Measurements from ENCODE around the gene NEO1. TPM values are rescaled to one million over a fixed set of nuclear protein-coding genes. Genes with fewer than 3 reads are reported as not detected.
A peak's percentile ranks its signal among the peaks of the same experiment; 100 is the strongest.

The NEO1 gene
- total RNA-seq, 5 donors from 2014 or later (not counting 1 experiment from before 2014, with no cell fraction given), result 5.0 to 16.6 (median 10.2) TPM

DNA sequence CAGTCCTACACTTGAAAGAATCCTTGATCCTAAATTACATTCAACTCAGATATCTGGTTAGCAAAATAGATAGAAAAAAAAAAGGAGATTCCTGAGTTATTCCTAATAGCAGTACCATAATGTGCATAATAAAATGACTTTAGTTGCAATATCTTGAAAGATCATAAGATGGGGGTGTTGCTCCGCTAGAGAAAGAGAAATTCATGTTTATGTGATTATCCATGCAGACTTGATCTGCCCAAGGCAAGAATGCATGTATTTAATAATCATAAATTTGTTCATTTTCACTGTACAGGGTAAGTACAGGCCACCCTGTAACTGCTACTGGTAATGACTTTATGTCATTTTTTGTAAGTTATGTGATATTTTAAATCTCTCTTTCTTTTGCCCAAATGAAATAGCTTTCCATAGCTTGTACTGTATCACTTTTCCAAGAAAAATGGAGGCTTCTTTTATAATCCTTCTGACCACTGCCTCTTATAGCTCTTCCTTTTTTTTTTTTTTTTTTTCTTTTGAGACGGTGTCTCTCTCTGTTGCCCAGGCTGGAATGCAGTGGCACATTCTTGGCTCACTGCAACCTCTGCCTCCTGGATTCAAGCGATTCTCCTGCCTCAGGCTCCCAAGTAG, 231.9 kb downstream of the NEO1 start:
- Histone ChIP-seq H3K9me3 (no peaks in the 10 kb centered on the region), H3K27ac (ENCODE audit: low read length) (no peak overlapping the region), H3K4me3 (ENCODE audit: control insufficient read depth in 1 of 2, extremely low read depth in 1 of 2, low read length in 1 of 2) (no peak overlapping the region), H3K4me1 (ENCODE audit: control insufficient read depth in 1 of 2, extremely low read depth in 1 of 2, insufficient read depth in 2 of 2, low read length in 2 of 2) (no peaks in the 10 kb centered on the region), H3K27me3 (replicated peaks in 1 of 2; ENCODE audit: control insufficient read depth in 2 of 2, extremely low read depth in 1 of 2, insufficient read depth in 2 of 2, low read length in 1 of 2) (no peaks in the 10 kb centered on the region), H3K36me3 (ENCODE audit: control insufficient read depth in 2 of 2, extremely low read depth in 1 of 2, insufficient read depth in 1 of 2, low read length in 1 of 2) (no peaks in the 10 kb centered on the region)
- peaks cover 45% of the 10 kb centered on the region for H3K36me3 Mint-ChIP-seq
- CTCF ChIA-PET, result interaction anchor here (0.6 to 1.4 kb wide), 4 partner anchors 39 to 331 kb away, joined by 3 to 5 read pairs (median 3); no protein-coding TSS in a partner anchor
- H3K4me1 Mint-ChIP-seq, result no peaks in the 10 kb centered on the region
- no peak overlapping the region for H3K27ac Mint-ChIP-seq
- no peaks in the 10 kb centered on the region for H3K9me3 Mint-ChIP-seq
- POLR2A ChIA-PET, result interaction anchor here in 1 of 2 donors (0.6 kb wide), 1 partner anchor 74 kb away, joined by 3 read pairs; no protein-coding TSS in a partner anchor
- ATAC-seq (replicated peaks in 1 of 4) (no peak), DNase-seq (peak in 1 of 35 experiments; percentile 19)
- H3K4me3 Mint-ChIP-seq, result no peak overlapping the region
- WGBS (ENCODE audit: insufficient coverage), result no CpG with 5 or more reads among the region's 3 CpGs
- peaks cover 0 to 3% of the 10 kb centered on the region in 2 donors for H3K27me3 Mint-ChIP-seq

DNA sequence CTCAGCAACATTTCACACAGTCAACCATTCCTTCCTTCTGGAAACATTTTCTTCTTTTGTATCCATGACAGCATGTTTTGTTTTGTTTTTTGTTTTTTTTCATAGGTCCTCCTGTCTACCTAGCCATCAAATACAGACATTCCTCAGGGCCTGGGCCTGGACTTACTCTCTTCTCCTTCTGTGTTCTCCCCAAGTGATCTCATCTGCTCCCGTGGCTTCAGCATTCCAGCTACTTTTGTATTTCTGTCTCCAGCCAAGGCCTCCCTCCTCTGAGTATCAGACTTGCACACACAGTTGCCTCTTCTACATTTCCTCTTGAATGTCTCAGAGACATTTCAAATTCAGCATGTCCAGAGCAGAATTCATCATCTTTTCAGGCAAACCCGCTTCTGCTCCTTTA, 234.0 kb downstream of the NEO1 start:
- Mint-ChIP-seq H3K27me3 (peaks cover 0 to 3% of the 10 kb centered on the region in 2 donors), H3K4me3 (no peak overlapping the region), H3K9me3 (no peaks in the 10 kb centered on the region), H3K27ac (no peak overlapping the region), H3K4me1 (no peaks in the 10 kb centered on the region), H3K36me3 (peaks cover 52% of the 10 kb centered on the region)
- ATAC-seq (replicated peaks in 1 of 4) (no peak), DNase-seq (no peak)
- Histone ChIP-seq H3K4me1 (ENCODE audit: control insufficient read depth in 1 of 2, extremely low read depth in 1 of 2, insufficient read depth in 2 of 2, low read length in 2 of 2) (no peaks in the 10 kb centered on the region), H3K36me3 (ENCODE audit: control insufficient read depth in 2 of 2, extremely low read depth in 1 of 2, insufficient read depth in 1 of 2, low read length in 1 of 2) (no peaks in the 10 kb centered on the region), H3K27ac (ENCODE audit: low read length) (no peak overlapping the region), H3K4me3 (ENCODE audit: control insufficient read depth in 1 of 2, extremely low read depth in 1 of 2, low read length in 1 of 2) (no peak overlapping the region), H3K27me3 (replicated peaks in 1 of 2; ENCODE audit: control insufficient read depth in 2 of 2, extremely low read depth in 1 of 2, insufficient read depth in 2 of 2, low read length in 1 of 2) (no peaks in the 10 kb centered on the region), H3K9me3 (no peaks in the 10 kb centered on the region)
- ChIA-PET POLR2A (no interaction called here), CTCF (interaction anchor here in 1 of 2 donors (0.6 kb wide), 1 partner anchor 130 kb away, joined by 9 read pairs; no protein-coding TSS in a partner anchor)
- 79% methylated on average over 2 of the region's 2 CpGs for WGBS (ENCODE audit: insufficient coverage)

DNA sequence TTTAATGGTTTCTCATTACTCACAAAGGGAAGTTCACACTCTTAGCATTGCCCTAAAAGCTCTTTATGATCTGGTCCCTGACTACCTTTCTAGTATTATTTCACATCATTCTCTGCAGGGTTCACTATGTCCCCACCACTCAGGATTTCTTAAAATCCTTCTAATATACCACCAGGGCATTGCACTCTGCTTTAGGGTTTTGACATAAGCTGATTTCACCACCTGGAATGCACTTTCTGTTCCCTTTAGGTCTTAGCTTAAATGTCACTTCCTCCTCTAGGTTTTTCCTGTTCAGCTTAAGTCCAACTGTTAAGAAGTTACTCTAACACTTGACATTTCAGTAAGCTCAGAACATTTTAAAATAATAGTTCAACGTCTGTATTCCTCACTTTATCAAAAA, 234.8 kb downstream of the NEO1 start:
- no peak overlapping the region for H3K27ac Mint-ChIP-seq
- H3K36me3 Mint-ChIP-seq, result peaks cover 52% of the 10 kb centered on the region
- H3K4me1 Mint-ChIP-seq, result no peaks in the 10 kb centered on the region
- H3K27me3 Mint-ChIP-seq, result peaks cover 0 to 3% of the 10 kb centered on the region in 2 donors
- Histone ChIP-seq H3K36me3 (ENCODE audit: control insufficient read depth in 2 of 2, extremely low read depth in 1 of 2, insufficient read depth in 1 of 2, low read length in 1 of 2) (no peaks in the 10 kb centered on the region), H3K4me3 (ENCODE audit: control insufficient read depth in 1 of 2, extremely low read depth in 1 of 2, low read length in 1 of 2) (no peak overlapping the region), H3K4me1 (ENCODE audit: control insufficient read depth in 1 of 2, extremely low read depth in 1 of 2, insufficient read depth in 2 of 2, low read length in 2 of 2) (no peaks in the 10 kb centered on the region), H3K9me3 (no peaks in the 10 kb centered on the region), H3K27me3 (replicated peaks in 1 of 2; ENCODE audit: control insufficient read depth in 2 of 2, extremely low read depth in 1 of 2, insufficient read depth in 2 of 2, low read length in 1 of 2) (no peaks in the 10 kb centered on the region), H3K27ac (ENCODE audit: low read length) (no peak overlapping the region)
- no peaks in the 10 kb centered on the region for H3K9me3 Mint-ChIP-seq
- CTCF ChIA-PET, result interaction anchor here in 1 of 2 donors (0.6 kb wide), 1 partner anchor 129 kb away, joined by 9 read pairs; no protein-coding TSS in a partner anchor
- POLR2A ChIA-PET, result no interaction called here
- no peak overlapping the region for H3K4me3 Mint-ChIP-seq
- DNase-seq, result no peak
- ATAC-seq (replicated peaks in 1 of 4), result no peak
- no CpG with 5 or more reads among the region's 1 CpG for WGBS (ENCODE audit: insufficient coverage)

DNA sequence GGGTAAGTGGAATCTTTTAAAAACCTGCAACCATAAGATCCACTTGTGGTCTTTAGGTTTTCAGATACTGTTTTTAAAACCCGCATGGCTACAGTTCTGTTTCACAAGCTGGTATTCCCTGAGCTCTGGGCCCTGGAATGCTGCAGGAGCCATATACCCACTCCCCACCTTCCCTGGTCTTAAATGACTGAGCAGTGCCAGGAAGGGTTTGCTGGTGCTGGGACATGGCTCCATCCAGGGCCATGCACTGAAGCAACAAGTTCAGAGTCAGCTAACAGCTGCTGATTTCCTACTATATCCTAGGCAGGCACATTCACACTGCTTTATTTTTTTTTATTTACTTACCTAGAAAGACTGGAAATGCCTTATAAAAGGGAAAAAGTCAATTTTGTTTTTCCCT, 239.2 kb downstream of the NEO1 start:
- ATAC-seq (replicated peaks in 1 of 4), result no peak
- ChIA-PET CTCF (no interaction called here), POLR2A (no interaction called here)
- Histone ChIP-seq H3K36me3 (ENCODE audit: control insufficient read depth in 2 of 2, extremely low read depth in 1 of 2, insufficient read depth in 1 of 2, low read length in 1 of 2) (no peaks in the 10 kb centered on the region), H3K27me3 (replicated peaks in 1 of 2; ENCODE audit: control insufficient read depth in 2 of 2, extremely low read depth in 1 of 2, insufficient read depth in 2 of 2, low read length in 1 of 2) (no peaks in the 10 kb centered on the region), H3K4me1 (ENCODE audit: control insufficient read depth in 1 of 2, extremely low read depth in 1 of 2, insufficient read depth in 2 of 2, low read length in 2 of 2) (no peaks in the 10 kb centered on the region), H3K27ac (ENCODE audit: low read length) (no peak overlapping the region), H3K9me3 (no peaks in the 10 kb centered on the region), H3K4me3 (ENCODE audit: control insufficient read depth in 1 of 2, extremely low read depth in 1 of 2, low read length in 1 of 2) (no peak overlapping the region)
- Mint-ChIP-seq H3K27ac (no peak overlapping the region), H3K4me3 (no peak overlapping the region), H3K9me3 (no peaks in the 10 kb centered on the region), H3K4me1 (no peaks in the 10 kb centered on the region), H3K36me3 (peaks cover 42% of the 10 kb centered on the region), H3K27me3 (no peaks in the 10 kb centered on the region)
- no CpG with 5 or more reads among the region's 1 CpG for WGBS (ENCODE audit: insufficient coverage)
- no peak for DNase-seq

DNA sequence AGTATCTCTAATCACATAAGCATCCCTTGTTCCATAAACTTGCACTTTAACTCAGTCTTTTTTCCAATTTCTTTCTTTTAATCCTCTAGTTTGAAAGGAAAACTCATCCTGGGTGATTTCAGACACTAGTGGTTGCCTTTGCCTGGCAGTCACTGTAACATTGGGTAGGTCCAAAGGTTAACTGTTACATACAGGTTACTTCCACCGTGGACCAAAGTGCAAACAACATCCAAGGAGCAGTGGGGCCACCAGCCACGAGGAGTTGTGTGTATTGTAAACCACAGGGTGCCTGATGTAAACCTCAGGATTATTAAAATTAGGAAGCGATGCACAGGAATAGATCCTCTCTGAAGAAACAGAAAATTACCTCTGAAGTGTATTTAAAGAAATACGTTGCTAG, 241.5 kb downstream of the NEO1 start:
- no peaks in the 10 kb centered on the region for H3K27me3 ChIP-seq (replicated peaks in 1 of 2; ENCODE audit: control insufficient read depth in 2 of 2, extremely low read depth in 1 of 2, insufficient read depth in 2 of 2, low read length in 1 of 2)
- no peak for ATAC-seq (replicated peaks in 1 of 4)
- no peak for DNase-seq
- H3K4me3 ChIP-seq (ENCODE audit: control insufficient read depth in 1 of 2, extremely low read depth in 1 of 2, low read length in 1 of 2), result no peak overlapping the region
- Mint-ChIP-seq H3K9me3 (no peaks in the 10 kb centered on the region), H3K4me3 (no peak overlapping the region), H3K4me1 (no peaks in the 10 kb centered on the region), H3K27ac (no peak overlapping the region), H3K27me3 (no peaks in the 10 kb centered on the region), H3K36me3 (peaks cover 28% of the 10 kb centered on the region)
- 100% methylated on average over 1 of the region's 4 CpGs for WGBS (ENCODE audit: insufficient coverage)
- ChIA-PET CTCF (no interaction called here), POLR2A (no interaction called here)
- no peaks in the 10 kb centered on the region for H3K4me1 ChIP-seq (ENCODE audit: control insufficient read depth in 1 of 2, extremely low read depth in 1 of 2, insufficient read depth in 2 of 2, low read length in 2 of 2)
- H3K9me3 ChIP-seq, result no peaks in the 10 kb centered on the region
- no peaks in the 10 kb centered on the region for H3K36me3 ChIP-seq (ENCODE audit: control insufficient read depth in 2 of 2, extremely low read depth in 1 of 2, insufficient read depth in 1 of 2, low read length in 1 of 2)
- no peak overlapping the region for H3K27ac ChIP-seq (ENCODE audit: low read length)

DNA sequence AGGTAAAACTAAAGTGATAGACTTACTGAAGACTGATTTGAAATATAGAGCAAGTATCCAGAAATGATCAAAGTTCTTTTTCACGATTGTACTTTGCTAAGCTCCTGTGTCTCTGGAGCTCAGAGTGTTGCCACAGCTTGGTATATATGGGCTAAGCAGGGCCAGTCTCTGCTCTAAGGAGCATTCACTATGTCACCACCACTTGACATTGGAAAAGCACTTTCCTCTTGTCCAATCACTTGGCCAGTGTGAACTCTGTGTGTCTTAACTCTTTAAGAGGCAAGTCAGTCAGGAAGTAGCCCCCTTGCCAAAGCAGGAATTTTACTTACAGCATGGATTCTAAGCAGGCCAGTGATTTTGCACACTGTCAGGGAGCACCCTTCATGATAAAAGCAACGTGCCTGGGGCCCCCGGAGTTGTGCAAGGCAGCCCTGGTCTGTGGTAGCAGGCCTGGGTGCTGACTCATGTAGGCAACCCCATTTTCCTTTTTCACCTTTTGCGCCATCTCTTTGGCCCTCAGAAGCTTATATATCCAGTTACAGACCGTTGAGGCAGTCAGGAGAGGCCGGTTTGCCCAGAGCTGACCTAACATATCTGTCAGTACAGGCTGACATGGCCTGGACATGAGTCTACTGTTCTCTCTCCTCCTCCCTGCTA, 243.5 kb downstream of the NEO1 start:
- H3K27ac Mint-ChIP-seq, result no peak overlapping the region
- WGBS (ENCODE audit: insufficient coverage), result 86% methylated on average over 5 of the region's 6 CpGs
- ChIA-PET POLR2A (no interaction called here), CTCF (no interaction called here)
- H3K4me3 ChIP-seq (ENCODE audit: control insufficient read depth in 1 of 2, extremely low read depth in 1 of 2, low read length in 1 of 2), result no peak overlapping the region
- H3K36me3 ChIP-seq (ENCODE audit: control insufficient read depth in 2 of 2, extremely low read depth in 1 of 2, insufficient read depth in 1 of 2, low read length in 1 of 2), result no peaks in the 10 kb centered on the region
- no peaks in the 10 kb centered on the region for H3K4me1 ChIP-seq (ENCODE audit: control insufficient read depth in 1 of 2, extremely low read depth in 1 of 2, insufficient read depth in 2 of 2, low read length in 2 of 2)
- no peak for DNase-seq
- H3K9me3 ChIP-seq, result no peaks in the 10 kb centered on the region
- H3K4me3 Mint-ChIP-seq, result no peak overlapping the region
- H3K36me3 Mint-ChIP-seq, result peaks cover 24% of the 10 kb centered on the region
- no peaks in the 10 kb centered on the region for H3K27me3 Mint-ChIP-seq
- no peak for ATAC-seq (replicated peaks in 1 of 4)
- no peaks in the 10 kb centered on the region for H3K4me1 Mint-ChIP-seq
- no peaks in the 10 kb centered on the region for H3K9me3 Mint-ChIP-seq
- H3K27ac ChIP-seq (ENCODE audit: low read length), result no peak overlapping the region
- no peaks in the 10 kb centered on the region for H3K27me3 ChIP-seq (replicated peaks in 1 of 2; ENCODE audit: control insufficient read depth in 2 of 2, extremely low read depth in 1 of 2, insufficient read depth in 2 of 2, low read length in 1 of 2)
